Measurements from ENCODE around the gene UTY. TPM values are rescaled to one million over a fixed set of nuclear protein-coding genes. Genes with fewer than 3 reads are reported as not detected.

The UTY gene
- total and polyA plus RNA-seq, 2 of the 8 experiments (the other 6 are each of a cell fraction or from before 2014, with no cell fraction given), result 7.2 to 20.4 TPM

DNA sequence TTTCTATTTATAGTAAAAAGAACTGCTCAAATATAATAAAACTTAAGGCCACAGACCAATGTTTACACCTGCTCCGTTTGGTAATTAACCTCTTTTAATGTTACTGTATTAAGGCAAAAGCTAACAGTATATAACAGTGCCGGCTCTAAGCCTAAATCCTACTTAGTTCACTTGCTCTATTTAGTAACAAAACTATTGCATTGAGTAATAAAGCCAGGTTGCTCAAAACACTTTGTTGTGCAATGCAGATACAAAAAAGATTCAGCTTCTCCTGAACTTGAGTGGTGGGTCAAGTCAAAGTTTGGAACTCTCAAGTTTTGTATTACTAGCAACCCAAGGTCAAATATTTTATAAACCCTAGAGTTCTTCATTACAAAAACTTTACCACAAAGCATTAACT, 116.2 kb downstream of the UTY start (continued):
- TF ChIP-seq POLR2A (IDR thresholded peaks at IDR 0.05; ENCODE audit: control extremely low read depth in 1 of 2, low read depth in 2 of 2, low read length in 2 of 2), result no peak
- TF ChIP-seq, protein P1, sequence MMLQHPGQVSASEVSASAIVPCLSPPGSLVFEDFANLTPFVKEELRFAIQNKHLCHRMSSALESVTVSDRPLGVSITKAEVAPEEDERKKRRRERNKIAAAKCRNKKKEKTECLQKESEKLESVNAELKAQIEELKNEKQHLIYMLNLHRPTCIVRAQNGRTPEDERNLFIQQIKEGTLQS (IDR thresholded peaks at IDR 0.05; ENCODE audit: insufficient read depth, low read depth, low read length), result no peak
- TF ChIP-seq TEAD4 (IDR thresholded peaks at IDR 0.05; ENCODE audit: low read depth, low read length), result no peak
- TF ChIP-seq, protein P2, sequence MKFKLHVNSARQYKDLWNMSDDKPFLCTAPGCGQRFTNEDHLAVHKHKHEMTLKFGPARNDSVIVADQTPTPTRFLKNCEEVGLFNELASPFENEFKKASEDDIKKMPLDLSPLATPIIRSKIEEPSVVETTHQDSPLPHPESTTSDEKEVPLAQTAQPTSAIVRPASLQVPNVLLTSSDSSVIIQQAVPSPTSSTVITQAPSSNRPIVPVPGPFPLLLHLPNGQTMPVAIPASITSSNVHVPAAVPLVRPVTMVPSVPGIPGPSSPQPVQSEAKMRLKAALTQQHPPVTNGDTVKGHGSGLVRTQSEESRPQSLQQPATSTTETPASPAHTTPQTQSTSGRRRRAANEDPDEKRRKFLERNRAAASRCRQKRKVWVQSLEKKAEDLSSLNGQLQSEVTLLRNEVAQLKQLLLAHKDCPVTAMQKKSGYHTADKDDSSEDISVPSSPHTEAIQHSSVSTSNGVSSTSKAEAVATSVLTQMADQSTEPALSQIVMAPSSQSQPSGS (IDR thresholded peaks at IDR 0.05; ENCODE audit: low read length), result no peak

All from H1 (cell line).